ENCODE measurements around the gene ACADSB. TPM values are rescaled to one million over a fixed set of nuclear protein-coding genes. Genes with fewer than 3 reads are reported as not detected.

ACADSB gene
- total RNA-seq, 2 donors from 2014 or later, result 40.4 to 58.7 TPM

- Mint-ChIP-seq H3K9me3 (no peaks in the 10 kb centered on the region), H3K27me3 (ENCODE audit: insufficient read depth) (no peaks in the 10 kb centered on the region), H3K27ac (no peak overlapping the region), H3K36me3 (ENCODE audit: low read depth) (peaks cover 18% of the 10 kb centered on the region), H3K4me3 (no peak overlapping the region), H3K4me1 (peaks cover 17% of the 10 kb centered on the region)
- H3K27ac ChIP-seq (ENCODE audit: low read depth, low read length), result no peak overlapping the region
- H3K4me1 ChIP-seq (ENCODE audit: control insufficient read depth, insufficient read depth, low read length), result no peaks in the 10 kb centered on the region
- H3K9me3 ChIP-seq (ENCODE audit: control insufficient read depth, low read length), result no peaks in the 10 kb centered on the region
- no peak overlapping the region for H3K4me3 ChIP-seq (ENCODE audit: low read length)
- no peak for DNase-seq
- no peaks in the 10 kb centered on the region for H3K27me3 ChIP-seq (ENCODE audit: control insufficient read depth, insufficient read depth, low read length, poor library complexity, severe bottlenecking)
- no peak for TF ChIP-seq CTCF (conservative IDR thresholded peaks at IDR 0.05)
- H3K36me3 ChIP-seq (ENCODE audit: control insufficient read depth, insufficient read depth, low read length), result no peaks in the 10 kb centered on the region
- H3K9ac ChIP-seq (ENCODE audit: extremely low read depth, low read length, poor library complexity, severe bottlenecking), result no peak overlapping the region
Measured at GRCh38 chr10:123027861-123028260, 19.1 kb downstream of the ACADSB start.

- no peaks in the 10 kb centered on the region for H3K27me3 Mint-ChIP-seq (ENCODE audit: insufficient read depth)
Measured at GRCh38 chr10:123031124-123031523, 22.3 kb downstream of the ACADSB start.

DNA sequence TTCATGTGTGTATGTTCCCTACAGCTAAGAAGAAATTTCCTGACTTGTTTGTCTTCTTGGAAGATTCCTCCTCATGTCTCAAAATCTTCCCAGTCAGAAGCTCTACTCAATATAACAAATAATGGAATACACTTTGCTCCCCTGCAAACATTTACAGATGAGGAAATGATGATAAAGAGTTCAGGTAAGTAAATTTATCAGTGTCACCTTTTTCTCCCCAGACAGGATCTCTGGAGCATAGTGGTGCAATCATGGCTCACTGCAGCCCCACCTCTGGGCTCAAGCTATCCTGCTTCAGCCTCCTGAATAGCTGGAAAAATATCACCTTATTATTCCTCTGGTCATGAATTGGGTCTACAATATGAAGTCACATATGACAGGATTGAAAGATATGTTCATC, 25.5 kb downstream of the ACADSB start:
- no peak for TF ChIP-seq CTCF (conservative IDR thresholded peaks at IDR 0.05)
- Mint-ChIP-seq H3K36me3 (ENCODE audit: low read depth) (peaks cover 44% of the 10 kb centered on the region), H3K27ac (peak overlapping the region; percentile 42), H3K4me3 (no peak overlapping the region), H3K9me3 (no peaks in the 10 kb centered on the region), H3K27me3 (ENCODE audit: insufficient read depth) (no peaks in the 10 kb centered on the region), H3K4me1 (no peaks in the 10 kb centered on the region)
- Histone ChIP-seq H3K27ac (ENCODE audit: low read depth, low read length) (no peak overlapping the region), H3K9ac (ENCODE audit: extremely low read depth, low read length, poor library complexity, severe bottlenecking) (no peak overlapping the region), H3K27me3 (ENCODE audit: control insufficient read depth, insufficient read depth, low read length, poor library complexity, severe bottlenecking) (no peaks in the 10 kb centered on the region), H3K4me1 (ENCODE audit: control insufficient read depth, insufficient read depth, low read length) (no peaks in the 10 kb centered on the region), H3K36me3 (ENCODE audit: control insufficient read depth, insufficient read depth, low read length) (peaks cover 10% of the 10 kb centered on the region), H3K9me3 (ENCODE audit: control insufficient read depth, low read length) (no peaks in the 10 kb centered on the region), H3K4me3 (ENCODE audit: low read length) (no peak overlapping the region)
- DNase-seq, result no peak

More at GRCh38 chr10:123031124-123031523, 22.3 kb downstream of the ACADSB start:
- Histone ChIP-seq H3K36me3 (ENCODE audit: control insufficient read depth, insufficient read depth, low read length) (peaks cover 10% of the 10 kb centered on the region), H3K9ac (ENCODE audit: extremely low read depth, low read length, poor library complexity, severe bottlenecking) (no peak overlapping the region), H3K9me3 (ENCODE audit: control insufficient read depth, low read length) (no peaks in the 10 kb centered on the region), H3K4me1 (ENCODE audit: control insufficient read depth, insufficient read depth, low read length) (no peaks in the 10 kb centered on the region), H3K4me3 (ENCODE audit: low read length) (no peak overlapping the region), H3K27me3 (ENCODE audit: control insufficient read depth, insufficient read depth, low read length, poor library complexity, severe bottlenecking) (no peaks in the 10 kb centered on the region), H3K27ac (ENCODE audit: low read depth, low read length) (no peak overlapping the region)
- TF ChIP-seq CTCF (conservative IDR thresholded peaks at IDR 0.05), result no peak
- Mint-ChIP-seq H3K27ac (no peak overlapping the region), H3K4me1 (peaks cover 11% of the 10 kb centered on the region), H3K9me3 (no peaks in the 10 kb centered on the region), H3K36me3 (ENCODE audit: low read depth) (peaks cover 31% of the 10 kb centered on the region), H3K4me3 (no peak overlapping the region)
- WGBS, 2 experiments (ENCODE audit: insufficient coverage in 1 of 2, insufficient read length in 1 of 2), result 80 to 81% methylated on average over 1 of the region's 1 CpG
- DNase-seq, result no peak
